Measurements from ENCODE around the gene SH2B2. TPM values are rescaled to one million over a fixed set of nuclear protein-coding genes. Genes with fewer than 3 reads are reported as not detected.
A peak's percentile ranks its signal among the peaks of the same experiment; 100 is the strongest.
"Not testable (repeated sequence)": the region's sequence is repeated elsewhere in the genome, so short reads cannot be mapped to it uniquely, and the experiment has no call there.

The SH2B2 gene
- total RNA-seq, 2 donors from 2014 or later, result 2.4 to 3.0 TPM

GRCh38 chr7:102300643-102301221 is 14.1 kb downstream of the SH2B2 start:
- ATAC-seq, result no peak
- intact Hi-C loops (cut with DNase I), result no loop called here
- no peak for DNase-seq

GRCh38 chr7:102301367-102301766 is 14.7 kb downstream of the SH2B2 start:
- DNase-seq; intact Hi-C loops (cut with DNase I); ATAC-seq: not testable (repeated sequence)

- intact Hi-C loops (cut with DNase I), result no loop called here
- no peak for DNase-seq
- no peak for ATAC-seq
These were observed 15.4 kb downstream of the SH2B2 start for GRCh38 chr7:102302025-102302424.

- ATAC-seq (no peak), DNase-seq (no peak)
- intact Hi-C loops (cut with DNase I), result no loop called here
These were observed 17.2 kb downstream of the SH2B2 start for GRCh38 chr7:102303669-102304422.

GRCh38 chr7:102304668-102305067 is 18.0 kb downstream of the SH2B2 start:
- DNase-seq (peak; percentile 46), ATAC-seq (peak in 1 of 2 donors; percentile 36)
- intact Hi-C loops (cut with DNase I), result no loop called here

- ATAC-seq (no peak), DNase-seq (no peak)
- intact Hi-C loops (cut with DNase I), result no loop called here
These were observed 19.0 kb downstream of the SH2B2 start for GRCh38 chr7:102305414-102306268.

- DNase-seq, result peak; percentile 59
- intact Hi-C loops (cut with DNase I), result no loop called here
- peak; percentile 45 to 67 for ATAC-seq
These were observed 20.4 kb downstream of the SH2B2 start for GRCh38 chr7:102306916-102307677.

- DNase-seq (no peak), ATAC-seq (no peak)
- intact Hi-C loops (cut with DNase I), result no loop called here
These were observed 23.7 kb downstream of the SH2B2 start for GRCh38 chr7:102310414-102310815.

- intact Hi-C loops (cut with DNase I), result no loop called here
- DNase-seq, result no peak
- ATAC-seq, result no peak
These were observed 25.6 kb downstream of the SH2B2 start for GRCh38 chr7:102312317-102312716.

- ATAC-seq, result no peak
- no peak for DNase-seq
- intact Hi-C loops (cut with DNase I), result no loop called here
These were observed 27.5 kb downstream of the SH2B2 start for GRCh38 chr7:102313997-102314780.

- intact Hi-C loops (cut with DNase I), result no loop called here
- DNase-seq, result no peak
- ATAC-seq, result no peak
These were observed 30.8 kb downstream of the SH2B2 start for GRCh38 chr7:102317231-102318059.

- DNase-seq (peak; percentile 36), ATAC-seq (peak; percentile 19 to 49)
- intact Hi-C loops (cut with DNase I), result no loop called here
These were observed 31.9 kb downstream of the SH2B2 start for GRCh38 chr7:102318482-102318971.

- intact Hi-C loops (cut with DNase I), result no loop called here
- ATAC-seq (no peak), DNase-seq (no peak)
These were observed 33.0 kb downstream of the SH2B2 start for GRCh38 chr7:102319671-102320070.

- no peak for DNase-seq
- ATAC-seq, result no peak
- intact Hi-C loops (cut with DNase I), result no loop called here
These were observed 33.5 kb downstream of the SH2B2 start for GRCh38 chr7:102320181-102320580.

GRCh38 chr7:102320601-102321350 is 34.1 kb downstream of the SH2B2 start:
- intact Hi-C loops (cut with DNase I), result no loop called here
- DNase-seq, result no peak
- ATAC-seq, result no peak

GRCh38 chr7:102321351-102322201 is 34.9 kb downstream of the SH2B2 start:
- peak; percentile 45 to 52 for ATAC-seq
- peak; percentile 43 for DNase-seq
- intact Hi-C loops (cut with DNase I), result no loop called here

Data from left cardiac atrium (tissue), 4 donors.